Fibroblast of skin of abdomen (primary cell): Measurements from ENCODE around the gene ENTPD5.
"Not testable (repeated sequence)": the region's sequence is repeated elsewhere in the genome, so short reads cannot be mapped to it uniquely, and the experiment has no call there.

ENCODE experiments used
- DNase-seq: peaks from one replicate; pipeline ENCODE4 v3.0.0-alpha.2; 2013

Gene ENTPD5

DNA sequence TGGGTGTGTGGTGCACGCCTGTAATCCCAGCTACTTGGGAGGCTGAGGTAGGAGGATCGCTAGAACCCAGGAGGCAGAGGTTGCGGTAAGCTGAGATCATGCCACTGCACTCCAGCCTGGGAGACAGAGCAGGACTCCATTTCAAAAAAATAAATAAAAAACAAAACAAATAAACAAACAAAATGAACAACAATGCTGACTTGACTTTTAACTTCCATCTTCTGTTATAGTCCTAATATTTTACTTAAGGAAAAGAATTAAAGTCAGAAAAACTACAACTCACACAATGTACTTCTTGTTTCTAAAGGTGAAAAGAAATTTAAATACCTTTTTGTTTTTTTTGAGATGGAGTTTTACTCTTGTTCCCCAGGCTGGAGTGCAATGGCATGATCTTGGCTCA, 13.4 kb downstream of the ENTPD5 start:
- not testable (repeated sequence) for DNase-seq

DNA sequence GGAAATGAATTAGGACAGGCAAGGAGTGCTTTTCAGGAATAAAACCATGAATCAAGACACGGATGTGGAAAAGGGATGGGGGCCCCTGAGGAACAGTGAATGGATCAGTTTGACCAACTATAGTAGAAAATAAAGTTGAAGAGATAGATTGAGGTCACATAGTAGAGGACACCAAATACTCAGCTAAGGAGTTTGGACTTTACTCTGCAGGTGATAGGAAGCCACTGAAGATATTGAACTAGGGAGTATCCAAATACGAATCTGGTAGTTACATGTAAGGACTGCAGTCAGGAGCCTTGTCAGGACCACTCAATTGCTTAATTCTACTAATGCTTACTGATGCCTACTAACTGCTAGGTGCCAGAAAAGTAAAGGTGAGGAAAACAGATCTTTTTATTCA, 20.4 kb downstream of the ENTPD5 start:
- no peak for DNase-seq

DNA sequence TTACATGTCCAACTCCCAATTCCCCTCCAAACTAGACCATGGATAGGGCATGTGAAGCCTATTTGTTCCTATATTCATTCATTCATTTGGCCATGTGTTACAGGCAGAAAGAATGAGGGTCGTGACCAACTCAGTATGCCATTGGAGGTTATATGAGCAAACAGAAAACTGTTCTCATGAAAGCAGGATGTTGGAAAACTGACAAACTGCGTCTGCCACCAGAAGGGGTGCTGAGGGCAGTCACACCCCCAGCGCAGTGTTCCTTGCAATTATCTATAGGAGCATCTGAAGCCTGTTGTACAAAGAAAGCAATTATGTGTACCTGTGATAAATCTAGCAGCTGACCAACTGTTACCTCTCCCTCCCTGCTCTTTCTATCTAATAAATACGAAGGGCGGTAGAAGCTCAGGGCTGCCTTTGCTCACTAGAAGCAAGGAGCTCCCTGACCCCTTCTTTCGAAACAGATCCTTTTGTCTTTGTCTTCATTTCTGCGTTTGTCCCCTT, 21.1 kb downstream of the ENTPD5 start:
- DNase-seq, result no peak

DNA sequence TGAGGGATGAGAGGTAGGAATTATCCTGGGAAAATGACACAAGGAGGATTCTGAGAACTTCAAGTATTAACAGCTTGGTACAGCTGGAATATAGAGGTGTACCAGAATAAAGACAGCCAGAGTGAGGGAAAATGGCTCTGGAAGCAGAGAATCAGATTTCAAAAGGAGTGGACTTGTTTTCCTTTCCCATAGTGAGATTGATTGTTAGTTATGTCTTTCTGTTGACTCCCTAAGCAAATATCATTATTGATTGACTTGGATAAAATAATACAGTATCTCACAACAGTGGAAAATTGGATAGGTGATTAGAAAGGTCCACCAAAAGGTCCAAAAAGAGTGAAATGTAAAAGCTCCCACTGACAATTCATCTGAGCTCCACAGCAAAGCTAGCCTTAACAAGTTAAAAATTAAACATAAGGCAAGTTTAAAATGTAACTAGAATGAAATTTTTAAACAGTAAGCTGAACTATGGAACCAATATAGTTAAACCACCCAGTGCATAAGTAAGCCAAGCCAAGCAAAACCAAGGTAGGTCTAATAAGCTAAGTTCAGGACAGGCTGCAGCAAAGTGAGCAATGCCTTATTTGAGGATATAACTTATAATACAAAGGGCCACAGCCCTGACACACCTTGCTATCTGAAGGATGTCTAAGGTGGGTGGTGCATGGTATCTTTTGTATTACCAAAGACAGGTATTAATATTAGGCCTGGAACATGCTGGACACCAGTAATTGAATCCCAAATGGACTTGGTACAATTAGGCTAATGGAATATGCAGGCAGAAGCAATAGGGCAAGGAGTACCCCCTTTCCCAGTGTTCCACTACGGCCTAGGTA, 21.8 kb downstream of the ENTPD5 start:
- DNase-seq, result no peak

DNA sequence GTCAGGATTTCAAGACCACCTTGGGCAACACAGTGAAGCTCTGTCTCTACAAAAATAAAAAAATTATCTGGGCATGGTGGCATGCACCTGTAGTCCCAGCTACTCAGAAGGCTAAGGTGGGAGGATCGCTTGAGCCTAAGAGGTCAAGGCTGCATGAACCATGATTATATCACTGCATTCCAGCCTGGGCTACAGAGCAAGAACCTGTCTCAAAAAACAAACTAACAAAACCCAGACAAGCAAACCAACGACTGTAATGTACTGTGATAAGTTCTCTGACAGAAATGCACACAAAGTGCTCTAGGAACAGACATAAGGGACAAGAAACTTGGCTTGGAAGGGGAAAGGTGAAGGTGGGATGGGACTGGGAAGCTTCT, 22.4 kb downstream of the ENTPD5 start:
- no peak for DNase-seq

DNA sequence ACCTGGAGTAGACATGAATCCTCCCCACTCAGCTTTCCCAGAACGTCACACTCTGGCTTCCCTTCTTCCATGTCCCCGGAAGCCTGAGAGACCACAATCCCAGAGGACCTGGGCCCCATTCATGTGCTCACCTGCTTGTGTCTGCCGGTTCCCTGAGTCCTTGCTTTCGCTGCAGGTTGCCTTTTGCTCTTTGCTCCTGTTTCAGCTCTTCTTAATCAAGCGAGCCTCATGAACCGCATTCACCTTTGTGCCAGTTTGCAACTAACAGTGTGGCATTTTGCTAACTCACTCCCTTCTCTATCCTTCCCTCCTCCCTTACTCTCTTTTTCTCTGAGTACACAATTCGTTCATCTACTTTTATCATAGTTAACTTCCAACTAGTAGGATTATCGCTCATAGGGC, 23.1 kb downstream of the ENTPD5 start:
- no peak for DNase-seq

DNA sequence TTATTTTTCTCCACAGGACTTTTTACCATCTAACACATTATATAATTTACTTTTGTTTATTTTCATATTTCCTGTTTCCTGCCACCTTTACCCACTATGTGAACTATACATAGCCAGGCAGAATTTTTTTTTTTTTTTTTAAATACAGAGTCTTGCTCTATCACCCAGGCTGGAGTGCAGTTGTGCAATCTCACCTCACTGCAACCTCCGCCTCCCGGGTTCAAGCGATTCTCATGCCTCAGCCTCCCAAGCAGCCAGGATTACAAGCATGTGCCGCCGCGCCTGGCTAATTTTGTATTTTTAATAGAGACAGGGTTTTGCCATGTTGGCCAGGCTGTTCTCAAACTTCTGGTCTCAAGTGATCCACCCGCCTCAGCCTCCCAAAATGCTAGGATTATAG, 24.2 kb downstream of the ENTPD5 start:
- DNase-seq, result not testable (repeated sequence)

DNA sequence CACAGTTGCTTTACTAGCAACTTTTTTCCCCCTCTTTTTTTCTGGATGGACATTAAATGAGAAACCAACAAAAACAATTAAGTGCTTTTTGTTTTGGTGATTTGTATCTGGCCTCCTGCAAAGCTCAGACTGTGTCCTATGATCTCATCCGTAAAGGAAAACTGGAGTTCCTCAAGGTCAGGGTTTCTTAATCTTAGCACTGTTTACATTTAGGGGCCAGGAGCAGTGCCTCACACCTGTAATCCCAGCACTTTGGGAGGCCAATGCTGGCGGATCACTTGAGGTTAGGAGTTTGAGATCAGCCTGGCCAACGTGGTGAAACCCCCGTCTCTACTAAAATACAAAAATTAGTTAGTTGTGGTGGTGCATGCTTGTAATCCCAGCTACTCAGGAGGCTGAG, 28.0 kb downstream of the ENTPD5 start:
- DNase-seq, result no peak

DNA sequence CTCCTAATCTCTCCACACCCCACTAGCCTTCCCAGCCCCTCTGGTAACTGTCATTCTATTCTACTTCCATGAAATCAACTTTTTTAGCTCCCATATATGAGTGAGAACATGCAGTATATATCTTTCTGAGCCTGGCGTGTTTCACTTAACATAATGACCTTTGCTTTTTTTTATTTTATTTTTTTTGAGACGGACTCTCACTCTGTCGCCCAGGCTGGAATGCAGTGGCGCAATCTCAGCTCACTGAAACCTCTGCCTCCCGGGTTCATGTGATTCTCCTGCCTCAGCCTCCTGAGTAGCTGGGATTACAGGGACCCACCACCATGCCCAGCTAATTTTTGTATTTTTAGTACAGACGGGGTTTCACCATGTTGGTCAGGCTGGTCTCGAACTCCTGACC, 30.4 kb downstream of the ENTPD5 start:
- not testable (repeated sequence) for DNase-seq

DNA sequence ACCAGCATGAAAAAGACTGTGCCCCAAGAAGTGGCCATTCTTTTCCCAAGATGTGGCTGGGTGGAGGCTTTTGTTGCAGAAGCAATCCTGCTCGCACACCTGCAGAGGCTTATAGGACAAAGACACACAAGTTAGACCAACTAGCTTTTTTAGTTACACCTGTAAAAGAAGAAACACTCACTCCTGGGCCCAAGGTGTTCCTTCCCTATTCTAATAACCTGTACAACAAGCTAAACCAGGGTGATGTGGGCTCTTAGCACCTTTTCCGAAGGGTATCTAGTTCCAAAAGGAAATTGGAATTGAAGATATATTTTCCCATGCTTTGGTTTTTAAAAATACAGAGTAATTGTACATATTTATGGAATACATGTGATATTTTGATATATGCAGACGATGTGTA, 31.0 kb downstream of the ENTPD5 start:
- no peak for DNase-seq

DNA sequence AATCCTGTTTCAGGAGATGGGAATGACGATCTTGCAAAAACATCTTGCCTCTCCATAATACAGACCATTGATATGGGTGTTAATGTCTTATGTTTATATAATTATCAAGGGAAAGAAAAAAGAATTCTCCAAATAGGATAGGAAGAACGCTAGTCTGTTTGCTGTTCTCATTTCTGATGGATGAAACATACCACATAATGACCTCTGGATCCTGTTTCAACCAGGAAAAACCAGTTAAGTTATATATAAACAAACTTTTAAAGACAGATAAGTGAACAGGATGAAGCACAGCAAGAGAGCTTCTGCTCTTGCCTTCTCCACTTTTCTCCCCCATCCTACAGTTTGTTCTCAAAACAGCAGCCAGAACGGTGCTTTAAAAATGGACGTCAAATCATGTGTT, 41.2 kb downstream of the ENTPD5 start:
- no peak for DNase-seq

DNA sequence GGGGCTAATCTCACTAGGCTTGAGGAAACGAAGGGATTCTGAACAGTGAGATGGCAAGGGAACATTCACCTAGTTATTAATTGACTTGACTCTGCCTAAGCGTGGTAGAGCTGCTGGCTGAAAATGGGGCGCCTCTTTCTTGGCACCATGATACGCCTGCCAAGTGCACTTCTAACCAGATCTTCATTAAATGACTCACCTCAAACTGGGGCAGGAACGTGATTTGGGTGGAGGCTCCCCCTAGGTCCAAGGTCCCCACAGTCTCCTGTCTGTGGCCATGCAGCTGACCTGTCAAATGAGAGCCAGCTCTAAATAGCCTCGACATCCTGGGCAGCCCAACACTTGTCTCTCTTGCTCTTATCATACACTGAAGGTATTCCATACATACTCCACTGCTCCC, 43.0 kb downstream of the ENTPD5 start:
- DNase-seq, result no peak

DNA sequence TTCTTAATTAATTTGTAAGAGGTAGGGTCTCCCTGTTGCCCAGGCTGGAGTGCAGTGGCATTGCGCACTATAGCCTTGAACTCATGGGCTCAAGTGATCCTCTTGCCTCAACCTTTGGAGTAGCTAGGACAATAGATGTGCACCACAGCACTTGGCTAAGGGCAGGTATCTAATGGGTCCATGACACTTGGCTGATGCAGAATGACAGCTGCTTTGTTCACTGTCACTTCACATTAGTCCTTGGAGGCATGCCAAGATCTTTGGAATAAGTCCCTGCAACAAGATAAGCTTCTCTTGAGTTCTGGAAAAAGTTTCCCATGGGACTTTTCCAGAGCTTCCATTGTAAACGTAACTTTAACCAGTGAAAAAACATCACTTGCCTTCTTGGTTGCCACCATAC, 45.6 kb downstream of the ENTPD5 start:
- no peak for DNase-seq

DNA sequence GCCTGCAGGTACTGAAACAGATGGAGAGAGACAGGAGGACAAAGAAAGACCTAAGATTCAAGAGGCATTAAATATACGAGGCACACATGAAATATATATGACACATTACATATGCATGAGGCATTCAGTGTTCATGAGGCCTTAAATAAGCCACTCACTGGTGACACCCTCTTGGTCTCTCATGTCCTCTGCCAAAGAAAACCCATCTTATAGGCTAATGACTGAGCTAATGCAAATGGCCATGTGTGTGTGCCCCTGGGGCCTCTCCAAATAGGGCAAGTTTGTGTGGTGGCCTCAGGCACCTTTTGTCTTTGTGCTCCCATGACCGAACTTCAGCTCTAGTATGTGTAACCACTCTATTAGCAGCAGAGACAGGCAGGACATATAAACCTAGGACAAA, 50.2 kb downstream of the ENTPD5 start:
- no peak for DNase-seq

DNA sequence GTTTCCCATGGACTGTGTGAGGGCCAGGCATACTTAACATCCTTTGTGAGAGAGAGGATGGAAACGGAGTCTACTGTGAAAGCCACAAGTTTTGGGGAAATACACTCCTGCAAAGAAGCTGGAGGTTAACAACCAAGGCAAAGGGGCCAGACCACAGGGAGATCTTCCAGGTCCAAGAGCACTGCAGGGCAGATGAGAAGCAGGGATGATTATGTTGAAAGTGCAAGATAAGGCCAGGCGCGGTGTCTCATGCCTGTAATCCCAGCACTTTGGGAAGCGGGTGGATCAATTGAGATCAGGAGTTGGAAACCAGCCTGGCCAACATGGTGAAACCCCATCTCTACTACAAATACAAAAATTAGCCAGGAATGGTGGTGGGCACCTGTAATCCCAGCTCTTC, 53.9 kb downstream of the ENTPD5 start:
- DNase-seq, result no peak

DNA sequence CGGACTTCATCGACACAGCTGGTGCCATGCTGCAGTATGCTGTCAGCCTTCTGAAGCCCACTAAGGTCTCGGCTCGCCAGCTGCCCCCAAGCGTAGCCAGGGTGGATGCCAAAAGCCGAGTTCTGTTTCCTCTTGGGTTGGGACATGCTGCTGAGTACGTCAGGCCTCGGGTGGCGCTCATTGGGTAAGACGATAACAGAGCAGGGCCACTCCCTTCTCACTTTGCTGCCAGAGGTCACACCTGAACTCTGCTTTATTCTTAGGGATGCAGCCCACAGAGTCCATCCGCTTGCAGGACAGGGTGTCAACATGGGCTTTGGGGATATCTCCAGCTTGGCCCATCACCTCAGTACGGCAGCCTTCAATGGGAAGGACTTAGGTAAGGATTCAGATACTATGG, 57.9 kb downstream of the ENTPD5 start:
- no peak for DNase-seq

DNA sequence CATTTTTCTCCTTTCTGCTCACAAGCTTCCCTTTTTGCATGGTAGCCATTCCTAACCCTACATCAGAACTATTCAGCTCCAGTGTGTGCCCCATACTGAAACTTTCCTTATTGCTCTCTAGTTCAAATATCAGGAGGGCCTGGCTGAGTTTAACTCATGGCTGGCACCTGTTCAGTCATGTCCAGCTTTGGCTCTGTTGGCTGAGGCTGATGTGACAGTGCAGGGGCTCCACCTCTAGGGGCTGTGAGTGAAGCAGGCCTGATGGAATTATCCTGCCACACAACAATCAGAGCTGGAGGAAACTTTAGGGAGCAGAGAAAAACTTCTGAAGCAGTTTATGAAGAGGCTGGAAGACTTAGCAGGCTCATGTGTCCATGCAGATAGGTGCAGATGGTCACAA, 60.5 kb downstream of the ENTPD5 start:
- no peak for DNase-seq

DNA sequence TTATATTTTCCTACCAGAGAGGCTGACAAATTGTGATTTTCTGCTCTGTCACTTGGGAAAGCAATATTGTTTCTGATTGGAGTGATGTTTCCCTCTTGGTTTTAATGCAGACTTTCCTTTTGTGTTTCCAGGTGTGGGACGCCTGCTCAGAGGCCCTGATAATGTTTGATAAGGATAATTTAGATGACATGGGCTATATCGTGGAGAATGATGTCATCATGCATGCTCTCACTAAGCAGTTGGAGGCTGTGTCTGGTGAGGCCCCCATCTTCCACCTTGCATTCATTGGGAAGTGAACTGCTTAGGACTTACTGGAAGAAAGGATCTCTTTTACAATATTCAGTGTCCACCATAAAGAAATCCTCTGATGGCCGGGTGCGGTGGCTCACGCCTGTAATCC, 63.4 kb downstream of the ENTPD5 start:
- no peak for DNase-seq

DNA sequence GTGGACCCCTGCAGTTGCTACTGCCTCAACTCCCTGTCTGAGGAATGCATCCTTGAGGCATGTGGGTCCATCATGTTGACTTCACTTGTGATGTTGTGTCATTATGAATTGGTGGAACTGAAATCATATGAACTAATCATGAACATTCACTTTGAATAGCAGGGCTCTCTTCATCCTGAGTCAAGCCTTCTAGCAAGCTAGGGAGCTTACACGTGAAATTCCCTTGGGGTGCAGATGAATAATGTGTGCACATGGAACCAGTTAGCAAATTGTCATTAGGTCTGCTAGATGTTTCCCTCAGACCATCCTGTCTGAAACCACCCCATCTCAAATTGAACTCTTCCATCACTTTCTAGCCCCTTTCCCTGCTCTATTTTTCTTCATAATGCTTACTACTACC, 65.4 kb downstream of the ENTPD5 start:
- no peak for DNase-seq

DNA sequence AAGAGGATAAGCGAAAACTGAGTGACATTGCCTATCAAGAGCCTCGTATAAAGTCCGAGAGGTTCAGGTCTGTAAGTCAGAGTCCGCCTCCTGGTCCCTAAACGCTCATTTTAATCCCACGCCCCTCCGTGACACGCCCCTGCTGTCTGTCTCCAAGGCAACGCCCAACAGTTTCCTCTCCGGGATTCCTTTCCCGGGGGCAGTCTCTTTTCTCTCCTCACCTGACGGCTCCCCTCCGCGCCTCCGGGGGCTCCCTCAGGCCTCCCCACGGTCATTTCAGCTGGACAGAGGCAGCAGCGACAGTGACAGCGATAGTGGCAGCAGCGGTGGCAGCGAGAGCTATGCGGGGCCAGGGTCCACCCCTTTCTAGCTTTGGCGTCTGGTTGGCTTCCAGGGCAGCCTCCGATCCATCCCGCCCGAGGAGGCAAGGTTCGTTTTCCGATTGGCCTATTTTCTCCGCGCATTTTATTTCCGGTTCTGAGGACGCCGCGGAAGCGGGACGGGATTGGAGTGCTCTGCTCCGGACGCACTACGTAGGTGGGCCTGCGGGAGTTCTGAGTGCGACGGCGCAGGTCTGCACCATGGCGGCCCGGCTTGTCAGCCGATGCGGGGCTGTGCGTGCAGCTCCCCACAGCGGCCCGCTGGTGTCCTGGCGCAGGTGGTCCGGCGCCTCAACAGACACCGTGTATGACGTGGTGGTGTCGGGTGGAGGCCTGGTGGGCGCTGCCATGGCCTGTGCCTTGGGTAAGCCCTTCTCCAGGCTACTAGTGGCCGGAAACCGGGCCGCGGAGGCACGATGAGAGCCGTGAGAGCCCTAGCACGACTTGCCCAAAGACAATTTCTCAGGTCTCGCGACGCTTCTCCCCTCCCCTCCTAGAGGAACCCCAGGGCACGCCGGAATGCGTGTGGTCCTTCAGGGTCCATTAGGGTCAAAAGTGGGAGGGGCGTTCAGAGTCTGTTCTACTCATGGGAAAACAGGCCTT, 69.0 kb downstream of the ENTPD5 start, which contains the start of the genes COQ6 and FAM161B:
TSS of gene COQ6 (plus strand) at position 551 of the 983 bp plus-strand sequence. CDS start at position 582, 31 bp downstream.
TSS of gene FAM161B (minus strand) at position 343 of the 983 bp plus-strand sequence. CDS start at position 275, 68 bp downstream.
- DNase-seq, result peak; percentile 96

DNA sequence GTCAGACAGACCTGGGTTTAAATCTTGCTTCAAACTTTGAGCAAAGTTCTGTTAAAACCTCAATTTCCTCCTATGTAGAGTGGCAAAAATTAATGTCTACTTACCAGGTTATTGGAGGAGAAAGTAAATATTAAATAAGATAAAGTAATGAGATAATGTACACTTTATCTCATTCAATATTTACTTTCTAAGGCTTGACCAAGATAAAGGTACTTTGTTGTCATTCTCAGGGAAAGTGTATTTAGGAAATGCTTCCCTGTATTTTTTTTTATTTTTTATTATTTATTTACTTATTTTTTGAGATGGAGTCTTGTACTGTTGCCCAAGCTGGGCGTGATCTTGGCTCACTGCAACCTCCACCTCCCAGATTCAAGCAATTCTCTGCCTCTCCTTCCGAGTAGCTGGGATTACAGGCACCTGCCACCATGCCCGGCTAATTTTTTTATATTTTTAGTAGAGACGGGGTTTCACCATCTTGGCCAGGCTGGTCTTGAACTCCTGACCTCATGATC, 73.9 kb downstream of the ENTPD5 start:
- no peak for DNase-seq

DNA sequence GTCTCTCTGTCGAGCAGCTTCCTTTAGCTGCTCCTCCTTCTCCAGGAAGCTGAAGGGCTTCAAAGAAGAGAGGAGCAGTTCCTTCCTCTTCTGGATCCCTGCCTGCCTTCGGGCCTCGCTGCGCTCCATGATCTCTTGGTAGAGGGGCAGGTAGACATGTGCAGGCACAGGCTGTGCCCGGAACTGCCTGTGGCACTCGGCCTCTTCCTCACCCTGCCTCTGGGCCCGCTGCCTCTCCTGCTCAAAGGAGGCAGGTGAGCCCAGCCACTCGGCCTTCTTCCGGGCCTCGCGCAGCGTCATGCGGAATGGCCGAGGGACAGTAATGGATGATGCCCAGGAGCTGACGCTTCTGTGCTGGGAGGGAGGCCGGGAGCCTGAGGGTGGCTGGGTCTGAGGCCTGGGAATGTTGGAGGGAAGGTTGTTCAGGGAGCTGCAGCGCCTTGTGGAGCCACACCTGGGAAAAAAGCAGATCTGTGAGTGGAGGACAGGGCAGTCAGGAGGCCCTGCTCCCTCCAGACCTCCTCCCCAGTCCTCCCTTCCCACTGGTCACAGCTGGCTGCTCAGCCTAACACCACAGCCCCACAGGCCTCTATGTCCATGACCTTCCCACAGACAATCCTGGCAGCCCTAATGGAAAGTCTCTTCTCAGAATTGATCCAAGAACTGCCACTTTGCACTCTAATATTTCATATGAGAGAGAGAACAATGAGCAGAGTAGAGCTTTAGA, 74.5 kb downstream of the ENTPD5 start:
- no peak for DNase-seq
